HUES64 (cell line): ENCODE measurements around the gene PRKX.
"Not testable (repeated sequence)": the region's sequence is repeated elsewhere in the genome, so short reads cannot be mapped to it uniquely, and the experiment has no call there.

Experiments used
- H3K27ac ChIP-seq: 2 replicates; pipeline ENCODE4 v1.7.0; 2013; ENCODE audit warnings: low read depth, low read length, inconsistent platforms
- H3K27me3 ChIP-seq: 2 replicates; pipeline ENCODE4 v1.6.1; 2013; ENCODE audit warnings: mild to moderate bottlenecking, low read length; ENCODE audit not compliant: insufficient read depth
- H3K36me3 ChIP-seq: 2 replicates; pipeline ENCODE4 v1.6.1; 2013; ENCODE audit warnings: mild to moderate bottlenecking, low read length; ENCODE audit not compliant: insufficient read depth
- H3K4me1 ChIP-seq: 2 replicates; pipeline ENCODE4 v1.6.1; 2013; ENCODE audit warnings: mild to moderate bottlenecking, low read length, moderate library complexity; ENCODE audit not compliant: insufficient read depth
- H3K4me3 ChIP-seq: 2 replicates; pipeline ENCODE4 v1.5.1; 2013; ENCODE audit warnings: mild to moderate bottlenecking, low read length, moderate library complexity
- H3K9ac ChIP-seq: 2 replicates; pipeline ENCODE4 v1.6.1; 2013; ENCODE audit warnings: mild to moderate bottlenecking, low read depth, low read length
- H3K9me3 ChIP-seq: 2 replicates; pipeline ENCODE4 v1.6.1; 2013; ENCODE audit warnings: low read depth, low read length; ENCODE audit not compliant: insufficient read depth
- WGBS: fragments of 150-250, 120-280 bp; methylation state at CpG from one replicate; pipeline ENCODE4 v1.1.7; 2013; ENCODE audit warnings: missing lambda C conversion rate; 5-methylcytosine and 5-hydroxymethylcytosine counted together

The PRKX gene

GRCh38 chrX:3576886-3577501 is 136.5 kb downstream of the PRKX start:
- Histone ChIP-seq H3K4me3 (no peak overlapping the region), H3K27me3 (no peaks in the 10 kb centered on the region), H3K9me3 (no peaks in the 10 kb centered on the region), H3K4me1 (no peaks in the 10 kb centered on the region), H3K9ac (no peak overlapping the region), H3K27ac (no peak overlapping the region), H3K36me3 (no peaks in the 10 kb centered on the region)
- 87% methylated on average over 10 of the region's 11 CpGs for whole genome bisulfite sequencing

GRCh38 chrX:3567686-3568085 is 145.8 kb downstream of the PRKX start:
- H3K36me3 ChIP-seq, result no peaks in the 10 kb centered on the region
- no peaks in the 10 kb centered on the region for H3K9me3 ChIP-seq
- no peak overlapping the region for H3K9ac ChIP-seq
- H3K27me3 ChIP-seq, result no peaks in the 10 kb centered on the region
- H3K4me1 ChIP-seq, result no peaks in the 10 kb centered on the region
- WGBS, result 90% methylated on average over 2 of the region's 3 CpGs
- no peak overlapping the region for H3K4me3 ChIP-seq
- H3K27ac ChIP-seq, result no peak overlapping the region

- 100% methylated on average over 3 of the region's 4 CpGs for WGBS
- Histone ChIP-seq H3K9me3 (0 out of 2 replicates have a peak, but pooled peaks cover 3% of the 10 kb centered on the region), H3K9ac (no peak overlapping the region), H3K36me3 (no peaks in the 10 kb centered on the region), H3K4me3 (no peak overlapping the region), H3K27ac (no peak overlapping the region), H3K4me1 (no peaks in the 10 kb centered on the region), H3K27me3 (no peaks in the 10 kb centered on the region)
Measured at GRCh38 chrX:3563451-3563850, 150.0 kb downstream of the PRKX start.

GRCh38 chrX:3560010-3560409 is 153.4 kb downstream of the PRKX start:
- not testable (repeated sequence) for H3K4me1 ChIP-seq, H3K27ac ChIP-seq, H3K9me3 ChIP-seq, H3K27me3 ChIP-seq, H3K4me3 ChIP-seq, H3K9ac ChIP-seq, H3K36me3 ChIP-seq
- WGBS, result 88% methylated on average over 6 of the region's 7 CpGs
